ENCODE data around the gene RPL7L1.

GRCh38 chr6:42937548-42938427 lies 58.4 kb downstream of the RPL7L1 start:
- no peak for TF ChIP-seq CTCF (conservative IDR thresholded peaks at IDR 0.05; ENCODE audit: low read depth, low read length)
- no peak for TF ChIP-seq EZH2 (IDR thresholded peaks at IDR 0.05; ENCODE audit: borderline replicate concordance, low read depth, low read length, poor library complexity, severe bottlenecking)

All from A673 (cell line).